HepG2 (cell line): ENCODE measurements around the gene TWNK. TPM values are rescaled to one million over a fixed set of nuclear protein-coding genes. Genes with fewer than 3 reads are reported as not detected.

Experiments used
- AHR ChIP-seq: IDR thresholded peaks from 2 replicates; pipeline ENCODE4 v1.6.1; 2018; ENCODE audit warnings: missing genetic modification reagents, missing compliant biosample characterization
- AKNA ChIP-seq: sonication (generic); formaldehyde crosslinking; IDR thresholded peaks from 2 replicates; pipeline ENCODE4 v1.4.0; 2020; ENCODE audit warnings: missing genetic modification reagents, borderline replicate concordance
- ETV5 ChIP-seq: IDR thresholded peaks from 2 replicates; pipeline ENCODE4 v1.6.1; 2018; ENCODE audit warnings: missing biosample characterization, missing genetic modification reagents, inconsistent platforms, borderline replicate concordance
- GTF3A ChIP-seq: sonication (generic); formaldehyde crosslinking; conservative IDR thresholded peaks from 2 replicates; pipeline ENCODE4 v1.4.0; 2020; ENCODE audit warnings: mild to moderate bottlenecking, missing genetic modification reagents
- HDAC2 ChIP-seq: sonication (generic); formaldehyde crosslinking; IDR thresholded peaks from 2 replicates; pipeline ENCODE4 v1.4.0; 2020; ENCODE audit warnings: missing genetic modification reagents
- IKZF1 ChIP-seq: fragments of 450-650 bp; IDR thresholded peaks from 2 replicates; pipeline ENCODE4 v1.7.1; 2016
- MEIS2 ChIP-seq: sonication (generic); formaldehyde crosslinking; IDR thresholded peaks from 2 replicates; pipeline ENCODE4 v1.9.0; 2021; ENCODE audit warnings: mild to moderate bottlenecking, missing genetic modification reagents
- NONO ChIP-seq, 2 experiments: fragments of 450-650 bp in 1 of 2; sonication (generic) in 1 of 2; formaldehyde crosslinking in 1 of 2; IDR thresholded peaks in 1 of 2; conservative IDR thresholded peaks in 1 of 2; 2 replicates each; pipeline versions ENCODE4 v1.6.1 to v1.8.0; 2017 to 2022; ENCODE audit warnings: mild to moderate bottlenecking in 1 of 2, missing genetic modification reagents in 1 of 2, moderate library complexity in 1 of 2
- PITX1 ChIP-seq: sonication (generic); formaldehyde crosslinking; IDR thresholded peaks from 2 replicates; pipeline ENCODE4 v1.5.1; 2020; ENCODE audit warnings: mild to moderate bottlenecking, missing genetic modification reagents
- RBFOX2 ChIP-seq: fragments of 200-400 bp; formaldehyde crosslinking; IDR thresholded peaks from 2 replicates; pipeline ENCODE4 v1.6.1; 2017; ENCODE audit warnings: low read depth, mild to moderate bottlenecking, low read length
- SIX1 ChIP-seq: sonication (generic); formaldehyde crosslinking; IDR thresholded peaks from 2 replicates; pipeline ENCODE4 v1.4.0; 2020; ENCODE audit warnings: missing genetic modification reagents, borderline replicate concordance
- TBX2 ChIP-seq: sonication (generic); formaldehyde crosslinking; IDR thresholded peaks from 2 replicates; pipeline ENCODE4 v1.5.0; 2020; ENCODE audit warnings: missing genetic modification reagents, mild to moderate bottlenecking, borderline replicate concordance
- ZMYM2 ChIP-seq: sonication (generic); formaldehyde crosslinking; IDR thresholded peaks from 2 replicates; pipeline ENCODE4 v1.8.0; 2022; ENCODE audit warnings: mild to moderate bottlenecking, missing genetic modification reagents
- ZNF136 ChIP-seq: sonication (generic); formaldehyde crosslinking; IDR thresholded peaks from 2 replicates; pipeline ENCODE4 v1.8.1; 2022; ENCODE audit warnings: low read depth, mild to moderate bottlenecking, moderate library complexity, missing genetic modification reagents
- ZNF576 ChIP-seq: sonication (generic); formaldehyde crosslinking; IDR thresholded peaks from 2 replicates; pipeline ENCODE4 v1.4.0; 2020; ENCODE audit warnings: mild to moderate bottlenecking, missing genetic modification reagents
- ZNF598 ChIP-seq: sonication (generic); formaldehyde crosslinking; IDR thresholded peaks from 2 replicates; pipeline ENCODE4 v1.5.1; 2020; ENCODE audit warnings: mild to moderate bottlenecking, missing genetic modification reagents, borderline replicate concordance
- ZNF605 ChIP-seq: sonication (generic); formaldehyde crosslinking; IDR thresholded peaks from 2 replicates; pipeline ENCODE4 v1.8.0; 2022; ENCODE audit warnings: mild to moderate bottlenecking, missing genetic modification reagents
- ZNF607 ChIP-seq: sonication (generic); formaldehyde crosslinking; IDR thresholded peaks from 2 replicates; pipeline ENCODE4 v1.5.1; 2020; ENCODE audit warnings: missing genetic modification reagents, mild to moderate bottlenecking, borderline replicate concordance
- ZNF691 ChIP-seq: sonication (generic); formaldehyde crosslinking; IDR thresholded peaks from 2 replicates; pipeline ENCODE4 v1.4.0; 2020; ENCODE audit warnings: missing genetic modification reagents, low read depth, mild to moderate bottlenecking, borderline replicate concordance
- ZNF710 ChIP-seq: sonication (generic); formaldehyde crosslinking; IDR thresholded peaks from 2 replicates; pipeline ENCODE4 v1.5.0; 2020; ENCODE audit warnings: mild to moderate bottlenecking, missing genetic modification reagents, borderline replicate concordance
- ZNF878 ChIP-seq: sonication (generic); formaldehyde crosslinking; IDR thresholded peaks from 2 replicates; pipeline ENCODE4 v1.8.1; 2023; ENCODE audit warnings: mild to moderate bottlenecking, missing genetic modification reagents, moderate library complexity
- polyA plus RNA-seq, 8 experiments: library from polyadenylated mRNA; depleted of rRNA in 3 of 8; stranded (reverse) in 7 of 8; unstranded in 1 of 8; fragments of >200 nt; fragmentation: Illumina TruSeq in 4 of 8; extraction: Trizol in 4 of 8; gene quantifications; 2 replicates each; pipeline versions ENCODE4 v1.2.1 to v1.2.3, GENCODE V29; 2011 to 2016; ENCODE audit warnings: low read depth in 4 of 8, missing spikeins in 1 of 8, mixed read lengths in 1 of 8; ENCODE audit not compliant: insufficient read depth in 1 of 8
- total RNA-seq, 5 experiments: library from RNA; depleted of rRNA; stranded (reverse); fragments of >200 nt; fragmentation: Illumina TruSeq; extraction: Trizol; gene quantifications; 2 replicates each; pipeline ENCODE4 v1.2.3, GENCODE V29; 2016; ENCODE audit warnings: low read depth in 1 of 5

TWNK gene
- total and polyA plus RNA-seq, 2 of the 13 experiments (the other 11 are each of a cell fraction or from before 2014, with no cell fraction given) = 10.7 to 16.5 TPM

GRCh38 chr10:101012525-101013364, 25.4 kb downstream of the TWNK start (continued):
- TF ChIP-seq AKNA (no peak), ZNF605 (CRISPR knock-in tag) (0 out of 2 replicates have a peak, but pooled peaks have one; percentile 28), MEIS2 (CRISPR knock-in tag) (no peak), IKZF1 (no peak), ZNF136 (CRISPR knock-in tag) (peak; percentile 64; the same call in 1 of the 2 replicates), NONO (IDR thresholded peaks at IDR 0.05) (no peak), NONO (CRISPR knock-in tag; conservative IDR thresholded peaks at IDR 0.05) (no peak), AHR (CRISPR knock-in tag) (no peak), GTF3A (CRISPR knock-in tag) (no peak), SIX1 (CRISPR knock-in tag) (no peak), RBFOX2 (no peak), ZNF607 (CRISPR knock-in tag) (no peak), ETV5 (CRISPR knock-in tag) (0 out of 2 replicates have a peak, but pooled peaks have one; percentile 17), HDAC2 (CRISPR knock-in tag) (peak; percentile 72), ZNF598 (CRISPR knock-in tag) (no peak), ZNF878 (CRISPR knock-in tag) (no peak), TBX2 (CRISPR knock-in tag) (peak; percentile 43; the same call in 1 of the 2 replicates), ZNF691 (0 out of 2 replicates have a peak, but pooled peaks have one; percentile 31), ZNF576 (CRISPR knock-in tag) (no peak), ZNF710 (no peak), PITX1 (CRISPR knock-in tag) (no peak), ZMYM2 (0 out of 2 replicates have a peak, but pooled peaks have one; percentile 44)
